Measurements from ENCODE around the gene COL21A1.
A peak's percentile ranks its signal among the peaks of the same experiment; 100 is the strongest.

- 0 out of 2 replicates have a peak, but pooled peaks have one; percentile 3 for TF ChIP-seq CTCF (IDR thresholded peaks at IDR 0.05)
- TF ChIP-seq POLR2AphosphoS5 (IDR thresholded peaks at IDR 0.05; ENCODE audit: low read depth, low read length) = no peak
Observed at GRCh38 chr6:56065408-56065807, 182.0 kb downstream of the COL21A1 start.

Measured in Panc1 (cell line).